HPDE6-E6E7 (cell line): ENCODE results near the gene TAF13.
"Not testable (repeated sequence)": the region's sequence is repeated elsewhere in the genome, so short reads cannot be mapped to it uniquely, and the experiment has no call there.

Experiments
- DNase-seq: peaks from one replicate; pipeline ENCODE4 v3.0.0; 2011; ENCODE audit warnings: missing footprints; ENCODE audit errors: extremely low spot score

The TAF13 gene

GRCh38 chr1:109091839-109092193, 16.0 kb upstream of the TAF13 start:
- no peak for DNase-seq

GRCh38 chr1:109091078-109091838, 15.5 kb upstream of the TAF13 start:
- DNase-seq, result peak; percentile 51

GRCh38 chr1:109090196-109091077, 14.6 kb upstream of the TAF13 start, which contains the start of gene TMEM167B:
TSS of gene TMEM167B (plus strand) at chr1:109090764. CDS start at chr1:109090873, 109 bp downstream.
- DNase-seq, result peak; percentile 84

- DNase-seq, result no peak
Observed at GRCh38 chr1:109089242-109090015, 13.6 kb upstream of the TAF13 start.

GRCh38 chr1:109084563-109085517, 9.0 kb upstream of the TAF13 start:
- no peak for DNase-seq

GRCh38 chr1:109083923-109084322, 8.1 kb upstream of the TAF13 start:
- DNase-seq, result no peak

GRCh38 chr1:109083501-109083900, 7.7 kb upstream of the TAF13 start:
- DNase-seq, result no peak

- no peak for DNase-seq
Observed at GRCh38 chr1:109080441-109081082, 4.8 kb upstream of the TAF13 start.

GRCh38 chr1:109079240-109079622, 3.4 kb upstream of the TAF13 start:
- DNase-seq, result no peak

- DNase-seq, result no peak
Observed at GRCh38 chr1:109078317-109078716, 2.5 kb upstream of the TAF13 start.

GRCh38 chr1:109069294-109069693, 6.5 kb downstream of the TAF13 start:
- no peak for DNase-seq

- no peak for DNase-seq
Observed at GRCh38 chr1:109067883-109068282, 7.9 kb downstream of the TAF13 start.

- DNase-seq, result no peak
Observed at GRCh38 chr1:109065137-109065536, 10.7 kb downstream of the TAF13 start.

GRCh38 chr1:109061183-109061582, 14.6 kb downstream of the TAF13 start:
- no peak for DNase-seq

GRCh38 chr1:109060707-109061106, 15.1 kb downstream of the TAF13 start:
- no peak for DNase-seq

- DNase-seq, result no peak
Observed at GRCh38 chr1:109059026-109059425, 16.8 kb downstream of the TAF13 start.

- no peak for DNase-seq
Observed at GRCh38 chr1:109056064-109056463, 19.7 kb downstream of the TAF13 start.

GRCh38 chr1:109052145-109052544, 23.7 kb downstream of the TAF13 start:
- not testable (repeated sequence) for DNase-seq

- peak; percentile 60 for DNase-seq
Observed at GRCh38 chr1:109050228-109050995, 25.4 kb downstream of the TAF13 start.

- no peak for DNase-seq
Observed at GRCh38 chr1:109048335-109048734, 27.5 kb downstream of the TAF13 start.
